H9 (cell line): ENCODE measurements around the gene SPTLC3. TPM values are rescaled to one million over a fixed set of nuclear protein-coding genes. Genes with fewer than 3 reads are reported as not detected.

ENCODE experiments used
- DNase-seq: peaks from one replicate; pipeline ENCODE4 v3.0.0-alpha.2; 2017
- H2AFZ ChIP-seq: one replicate; pipeline ENCODE4 v1.6.1; 2013; ENCODE audit warnings: mild to moderate bottlenecking, low read length, control low read depth, moderate library complexity
- H2AK5ac ChIP-seq: 2 replicates; pipeline ENCODE4 v1.6.1; 2013; ENCODE audit warnings: low read length, control low read depth, mixed read lengths; ENCODE audit not compliant: insufficient read length
- H2BK120ac ChIP-seq: one replicate; pipeline ENCODE4 v1.6.1; 2013; ENCODE audit warnings: low read depth, mild to moderate bottlenecking, low read length, control low read depth, inconsistent platforms; ENCODE audit not compliant: poor library complexity, severe bottlenecking
- H2BK12ac ChIP-seq: 2 replicates; pipeline ENCODE4 v1.6.1; 2013; ENCODE audit warnings: low read length, control low read depth, mixed read lengths, low read depth; ENCODE audit not compliant: insufficient read length
- H2BK15ac ChIP-seq: 2 replicates; pipeline ENCODE4 v1.6.1; 2013; ENCODE audit warnings: low read depth, low read length, control low read depth
- H2BK20ac ChIP-seq: one replicate; pipeline ENCODE4 v1.6.1; 2013; ENCODE audit warnings: low read depth, mild to moderate bottlenecking, low read length, control low read depth, inconsistent platforms; ENCODE audit not compliant: poor library complexity, severe bottlenecking
- H2BK5ac ChIP-seq: 2 replicates; pipeline ENCODE4 v1.6.1; 2013; ENCODE audit warnings: low read length, control low read depth, mixed read lengths; ENCODE audit not compliant: insufficient read length
- H3K14ac ChIP-seq: 2 replicates; pipeline ENCODE4 v1.6.1; 2013; ENCODE audit warnings: low read length, control low read depth; ENCODE audit not compliant: insufficient read depth
- H3K18ac ChIP-seq: 2 replicates; pipeline ENCODE4 v1.6.1; 2013; ENCODE audit warnings: low read depth, mild to moderate bottlenecking, mixed read lengths, low read length, control low read depth; ENCODE audit not compliant: insufficient read length
- H3K23ac ChIP-seq: 2 replicates; pipeline ENCODE4 v1.6.1; 2013; ENCODE audit warnings: low read length, control low read depth, mixed read lengths, low read depth; ENCODE audit not compliant: insufficient read length
- H3K23me2 ChIP-seq: 2 replicates; pipeline ENCODE4 v1.6.1; 2013; ENCODE audit warnings: low read depth, mild to moderate bottlenecking, mixed read lengths, low read length, control low read depth; ENCODE audit not compliant: insufficient read length, poor library complexity, severe bottlenecking
- H3K27ac ChIP-seq: 2 replicates; pipeline ENCODE4 v1.5.1; 2013; ENCODE audit warnings: low read length, control low read depth, mixed read lengths, low read depth; ENCODE audit not compliant: insufficient read length
- H3K27me3 ChIP-seq: 2 replicates; pipeline ENCODE4 v1.6.1; 2013; ENCODE audit warnings: low read length, control low read depth, inconsistent platforms; ENCODE audit not compliant: insufficient read depth
- H3K4ac ChIP-seq: 2 replicates; pipeline ENCODE4 v1.6.1; 2013; ENCODE audit warnings: low read depth, mild to moderate bottlenecking, control low read depth, inconsistent platforms, low read length, moderate library complexity
- H3K4me1 ChIP-seq: 2 replicates; pipeline ENCODE4 v1.6.1; 2013; ENCODE audit warnings: low read length, control low read depth, inconsistent platforms; ENCODE audit not compliant: insufficient read depth
- H3K4me2 ChIP-seq: 2 replicates; pipeline ENCODE4 v1.6.1; 2013; ENCODE audit warnings: low read length, control low read depth, mixed read lengths; ENCODE audit not compliant: insufficient read length, insufficient read depth
- H3K56ac ChIP-seq: 2 replicates; pipeline ENCODE4 v1.6.1; 2013; ENCODE audit warnings: low read depth, mild to moderate bottlenecking, mixed read lengths, low read length, control low read depth; ENCODE audit not compliant: insufficient read length
- H3K79me1 ChIP-seq: 2 replicates; pipeline ENCODE4 v1.6.1; 2013; ENCODE audit warnings: low read depth, mild to moderate bottlenecking, moderate library complexity, low read length, control low read depth, inconsistent platforms; ENCODE audit not compliant: insufficient read depth, poor library complexity, severe bottlenecking
- H3K79me2 ChIP-seq: 2 replicates; pipeline ENCODE4 v1.6.1; 2013; ENCODE audit warnings: low read length, control low read depth, inconsistent platforms; ENCODE audit not compliant: insufficient read depth
- H3K9ac ChIP-seq: 2 replicates; pipeline ENCODE4 v1.6.1; 2013; ENCODE audit warnings: low read length, control low read depth, mixed read lengths; ENCODE audit not compliant: insufficient read length; ENCODE audit errors: extremely low read depth
- H3K9me3 ChIP-seq: one replicate; pipeline ENCODE4 v1.6.1; 2013; ENCODE audit warnings: low read depth, low read length, inconsistent platforms; ENCODE audit not compliant: control insufficient read depth
- H3T11ph ChIP-seq: one replicate; pipeline ENCODE4 v1.6.1; 2013; ENCODE audit warnings: mild to moderate bottlenecking, low read length, control low read depth, inconsistent platforms
- H4K20me1 ChIP-seq: one replicate; pipeline ENCODE4 v1.6.1; 2013; ENCODE audit not compliant: control insufficient read depth, insufficient read length, insufficient read depth
- H4K5ac ChIP-seq: 2 replicates; pipeline ENCODE4 v1.6.1; 2013; ENCODE audit warnings: low read depth, mild to moderate bottlenecking, mixed read lengths, low read length, control low read depth; ENCODE audit not compliant: insufficient read length
- H4K8ac ChIP-seq: replicated peaks from 2 replicates; pipeline ENCODE4 v1.6.1; 2013; ENCODE audit warnings: low read length, control low read depth, mixed read lengths, low read depth; ENCODE audit not compliant: insufficient read length
- H4K91ac ChIP-seq: 2 replicates; pipeline ENCODE4 v1.6.1; 2013; ENCODE audit warnings: low read depth, mild to moderate bottlenecking, moderate library complexity, mixed read lengths, low read length, control low read depth; ENCODE audit not compliant: insufficient read length
- H3K27ac Mint-ChIP-seq, 3 experiments: 2 replicates in 2 of 3; 3 replicates in 1 of 3; pipeline ENCODE4 v1.8.0; 2020 to 2021; ENCODE audit warnings: mixed read lengths in 3 of 3, mild to moderate bottlenecking in 1 of 3, moderate library complexity in 1 of 3
- H3K27me3 Mint-ChIP-seq: 2 replicates; pipeline ENCODE4 v1.8.0; 2021; ENCODE audit warnings: low read depth, mild to moderate bottlenecking, moderate library complexity, mixed read lengths
- H3K36me3 Mint-ChIP-seq, 3 experiments: 2 replicates in 2 of 3; 3 replicates in 1 of 3; pipeline ENCODE4 v1.8.0; 2020 to 2021; ENCODE audit warnings: low read depth in 3 of 3, mixed read lengths in 3 of 3; ENCODE audit not compliant: insufficient read depth in 1 of 3
- H3K4me1 Mint-ChIP-seq, 2 experiments: 2 replicates each; pipeline ENCODE4 v1.8.0; 2020; ENCODE audit warnings: mixed read lengths in 2 of 2
- H3K4me3 Mint-ChIP-seq, 2 experiments: 2 replicates in 1 of 2; 3 replicates in 1 of 2; pipeline ENCODE4 v1.8.0; 2020 to 2021; ENCODE audit warnings: mild to moderate bottlenecking in 2 of 2, mixed read lengths in 2 of 2, moderate library complexity in 1 of 2
- H3K9me3 Mint-ChIP-seq, 2 experiments: 2 replicates in 1 of 2; 3 replicates in 1 of 2; pipeline ENCODE4 v1.8.0; 2020; ENCODE audit warnings: mild to moderate bottlenecking in 2 of 2, mixed read lengths in 2 of 2, moderate library complexity in 1 of 2
- WGBS: extraction: QIAGEN DNeasy Blood & Tissue Kit; methylation state at CpG from one replicate; pipeline ENCODE4 v1.1.7; 2013; ENCODE audit warnings: missing lambda C conversion rate, low lambda C conversion rate, mixed read lengths; ENCODE audit not compliant: insufficient read length; ENCODE audit errors: extremely low coverage; 5-methylcytosine and 5-hydroxymethylcytosine counted together
- total RNA-seq: library from RNA; stranded (reverse); gene quantifications from 2 replicates; pipeline ENCODE4 v1.2.1, GENCODE V29; 2021
- TF ChIP-seq, protein P1 (sequence below): fragments of 200-600 bp; sonication (generic); conservative IDR thresholded peaks from 3 replicates; pipeline ENCODE4 v1.8.0; 2021; ENCODE audit warnings: antibody characterized with exemption, mild to moderate bottlenecking

Gene SPTLC3
- total RNA-seq, 1 experiment from 2014 or later = 0.68 TPM

DNA sequence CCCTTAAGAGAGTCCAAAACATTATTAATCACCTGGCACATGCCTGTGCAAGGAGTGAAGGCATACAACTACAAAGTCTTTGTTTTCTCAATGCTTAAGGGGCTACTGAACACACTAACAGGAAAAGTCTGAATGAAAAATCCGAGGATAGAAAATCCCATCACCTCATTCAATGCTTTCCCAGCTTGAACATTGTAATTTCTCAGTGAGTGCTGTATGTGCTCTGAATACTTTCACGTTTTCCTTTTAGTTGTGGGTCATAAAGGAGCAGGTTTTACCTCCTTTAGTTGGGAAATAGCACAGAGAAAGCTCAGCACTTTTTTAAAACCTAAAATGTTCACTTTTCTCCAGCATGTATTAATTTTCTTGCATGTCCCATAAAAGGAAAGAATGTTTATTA is 45.9 kb upstream of the SPTLC3 start:
- Histone ChIP-seq H2AFZ (no peak overlapping the region), H3K79me2 (no peaks in the 10 kb centered on the region), H3K23ac (no peak overlapping the region), H3K14ac (no peak overlapping the region), H4K5ac (no peak overlapping the region), H3K4ac (no peak overlapping the region), H3K4me1 (no peaks in the 10 kb centered on the region; the same call in 1 of the 2 replicates), H3K79me1 (no peaks in the 10 kb centered on the region), H3K27ac (no peak overlapping the region), H3K56ac (no peak overlapping the region), H2AK5ac (no peak overlapping the region), H3K23me2 (no peaks in the 10 kb centered on the region), H3K27me3 (no peaks in the 10 kb centered on the region), H2BK15ac (no peak overlapping the region), H3K9ac (no peak overlapping the region), H2BK120ac (no peak overlapping the region), H3K4me2 (no peak overlapping the region), H3T11ph (no peak overlapping the region), H2BK12ac (no peak overlapping the region), H4K8ac (no peak overlapping the region), H4K20me1 (no peaks in the 10 kb centered on the region), H2BK5ac (no peak overlapping the region), H3K18ac (no peak overlapping the region), H2BK20ac (no peak overlapping the region), H4K91ac (no peak overlapping the region), H3K9me3 (no peaks in the 10 kb centered on the region)
- H3K4me3 Mint-ChIP-seq = no peak overlapping the region
- no peak for DNase-seq
- no peaks in the 10 kb centered on the region for H3K9me3 Mint-ChIP-seq
- no peaks in the 10 kb centered on the region for H3K36me3 Mint-ChIP-seq
- H3K4me1 Mint-ChIP-seq = peaks cover 4 to 5% of the 10 kb centered on the region in 2 experiments; a peak in 3 of 4 replicates
- no peak overlapping the region for H3K27ac Mint-ChIP-seq
- no peaks in the 10 kb centered on the region for H3K27me3 Mint-ChIP-seq
- TF ChIP-seq, protein P1, sequence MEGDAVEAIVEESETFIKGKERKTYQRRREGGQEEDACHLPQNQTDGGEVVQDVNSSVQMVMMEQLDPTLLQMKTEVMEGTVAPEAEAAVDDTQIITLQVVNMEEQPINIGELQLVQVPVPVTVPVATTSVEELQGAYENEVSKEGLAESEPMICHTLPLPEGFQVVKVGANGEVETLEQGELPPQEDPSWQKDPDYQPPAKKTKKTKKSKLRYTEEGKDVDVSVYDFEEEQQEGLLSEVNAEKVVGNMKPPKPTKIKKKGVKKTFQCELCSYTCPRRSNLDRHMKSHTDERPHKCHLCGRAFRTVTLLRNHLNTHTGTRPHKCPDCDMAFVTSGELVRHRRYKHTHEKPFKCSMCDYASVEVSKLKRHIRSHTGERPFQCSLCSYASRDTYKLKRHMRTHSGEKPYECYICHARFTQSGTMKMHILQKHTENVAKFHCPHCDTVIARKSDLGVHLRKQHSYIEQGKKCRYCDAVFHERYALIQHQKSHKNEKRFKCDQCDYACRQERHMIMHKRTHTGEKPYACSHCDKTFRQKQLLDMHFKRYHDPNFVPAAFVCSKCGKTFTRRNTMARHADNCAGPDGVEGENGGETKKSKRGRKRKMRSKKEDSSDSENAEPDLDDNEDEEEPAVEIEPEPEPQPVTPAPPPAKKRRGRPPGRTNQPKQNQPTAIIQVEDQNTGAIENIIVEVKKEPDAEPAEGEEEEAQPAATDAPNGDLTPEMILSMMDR = no peak
- WGBS = no CpG with 5 or more reads among the region's 2 CpGs
